ENCODE measurements around the gene PHF2.

Gene PHF2

GRCh38 chr9:93678199-93679019 is 102.0 kb downstream of the PHF2 start:
- DNase-seq (ENCODE audit: low read depth), result no peak

- no peak for DNase-seq (ENCODE audit: low read depth)
Measured at GRCh38 chr9:93679536-93680442, 103.4 kb downstream of the PHF2 start.

- no peak for DNase-seq (ENCODE audit: low read depth)
Measured at GRCh38 chr9:93680443-93681268, 104.3 kb downstream of the PHF2 start.

- DNase-seq (ENCODE audit: low read depth), result no peak
Measured at GRCh38 chr9:93681269-93682154, 105.1 kb downstream of the PHF2 start.

- DNase-seq (ENCODE audit: low read depth), result peak; percentile 55
Measured at GRCh38 chr9:93682155-93682968, 106.0 kb downstream of the PHF2 start.

- no peak for DNase-seq (ENCODE audit: low read depth)
Measured at GRCh38 chr9:93683331-93684134, 107.1 kb downstream of the PHF2 start.

GRCh38 chr9:93684161-93684765 is 107.9 kb downstream of the PHF2 start:
- no peak for DNase-seq (ENCODE audit: low read depth)

GRCh38 chr9:93684806-93685543 is 108.6 kb downstream of the PHF2 start:
- DNase-seq (ENCODE audit: low read depth), result no peak

- no peak for DNase-seq (ENCODE audit: low read depth)
Measured at GRCh38 chr9:93686127-93686879, 109.9 kb downstream of the PHF2 start.

- DNase-seq (ENCODE audit: low read depth), result no peak
Measured at GRCh38 chr9:93686880-93687236, 110.5 kb downstream of the PHF2 start.

GRCh38 chr9:93690618-93691017 is 114.2 kb downstream of the PHF2 start:
- no peak for DNase-seq (ENCODE audit: low read depth)

GRCh38 chr9:93693129-93693528 is 116.7 kb downstream of the PHF2 start:
- DNase-seq (ENCODE audit: low read depth), result no peak

GRCh38 chr9:93697352-93698139 is 121.2 kb downstream of the PHF2 start:
- DNase-seq (ENCODE audit: low read depth), result no peak

GRCh38 chr9:93698140-93698908 is 121.9 kb downstream of the PHF2 start:
- no peak for DNase-seq (ENCODE audit: low read depth)

GRCh38 chr9:93699650-93700049 is 123.3 kb downstream of the PHF2 start:
- no peak for DNase-seq (ENCODE audit: low read depth)
